Stimulated activated CD8-positive, alpha-beta memory T cell treated with anti-CD3 and anti-CD28 coated beads, Interleukin-2, amount 100 ng/mL, for 48 hours (primary cell): Measurements from ENCODE around the gene OR11A1.

ENCODE experiments used
- DNase-seq, 2 donors: peaks; one replicate each; pipeline ENCODE4 v3.0.0-alpha.2; 2020; ENCODE audit warnings: low read depth in 2 of 2

OR11A1 gene, protein sequence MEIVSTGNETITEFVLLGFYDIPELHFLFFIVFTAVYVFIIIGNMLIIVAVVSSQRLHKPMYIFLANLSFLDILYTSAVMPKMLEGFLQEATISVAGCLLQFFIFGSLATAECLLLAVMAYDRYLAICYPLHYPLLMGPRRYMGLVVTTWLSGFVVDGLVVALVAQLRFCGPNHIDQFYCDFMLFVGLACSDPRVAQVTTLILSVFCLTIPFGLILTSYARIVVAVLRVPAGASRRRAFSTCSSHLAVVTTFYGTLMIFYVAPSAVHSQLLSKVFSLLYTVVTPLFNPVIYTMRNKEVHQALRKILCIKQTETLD

DNA sequence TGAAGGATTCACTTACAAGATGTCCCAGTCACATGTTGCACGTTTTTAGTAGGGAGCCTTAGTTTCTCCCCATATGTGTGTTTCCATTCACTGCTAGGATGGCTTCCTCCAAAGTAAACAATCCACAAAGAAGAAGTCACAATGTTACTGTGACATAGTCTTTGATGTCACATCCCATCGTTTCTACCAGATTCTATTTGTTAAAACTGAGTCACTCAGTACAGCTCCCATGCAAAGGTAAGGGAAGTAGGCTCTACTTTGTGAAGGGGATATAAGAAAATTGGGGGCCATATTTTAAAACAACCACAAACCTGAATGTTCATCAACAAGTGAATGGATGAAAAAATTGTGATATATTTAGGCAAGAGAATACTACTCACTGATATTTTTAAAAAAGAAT, at the start of gene OR11A1, which contains the start of gene OR2H1:
OR11A1 (minus strand) TSS at position 101 of the 400 bp plus-strand sequence. CDS start 29,430 bp downstream, outside the sequence.
OR2H1 (plus strand) TSS at position 185 of the 400 bp plus-strand sequence. CDS start 4,615 bp downstream, outside the sequence.
- no peak for DNase-seq

DNA sequence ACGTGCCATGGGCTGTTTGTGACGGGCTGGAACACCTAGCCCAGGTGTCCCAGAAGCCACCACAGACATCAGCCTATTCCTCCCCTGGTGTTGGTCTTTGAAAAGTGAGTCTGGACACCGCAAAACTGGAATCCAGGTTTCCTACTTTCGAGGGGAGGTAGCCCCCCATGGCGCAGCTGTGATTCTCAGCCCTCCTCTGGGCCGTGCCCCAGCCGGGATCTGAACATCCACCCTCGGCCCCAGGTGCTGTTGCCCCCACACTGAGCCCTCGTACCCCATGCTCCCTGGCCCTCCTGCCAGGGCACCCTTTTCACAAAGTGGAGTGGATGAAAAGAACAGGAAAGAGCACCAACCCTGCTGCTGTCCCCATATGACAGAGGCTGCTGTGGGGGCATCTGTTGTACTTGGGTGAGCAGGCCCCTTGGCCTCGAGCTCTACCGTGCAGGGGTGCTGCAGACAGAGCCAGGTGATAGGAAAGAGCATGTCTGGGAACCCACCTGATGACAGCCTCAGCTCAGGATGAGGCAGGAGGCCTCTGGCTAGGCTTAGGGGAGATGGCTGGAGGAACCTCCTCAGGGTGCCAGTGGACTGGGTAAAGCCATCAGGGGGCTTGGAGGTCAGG, 49.7 kb upstream of the OR11A1 start:
- DNase-seq: no peak

DNA sequence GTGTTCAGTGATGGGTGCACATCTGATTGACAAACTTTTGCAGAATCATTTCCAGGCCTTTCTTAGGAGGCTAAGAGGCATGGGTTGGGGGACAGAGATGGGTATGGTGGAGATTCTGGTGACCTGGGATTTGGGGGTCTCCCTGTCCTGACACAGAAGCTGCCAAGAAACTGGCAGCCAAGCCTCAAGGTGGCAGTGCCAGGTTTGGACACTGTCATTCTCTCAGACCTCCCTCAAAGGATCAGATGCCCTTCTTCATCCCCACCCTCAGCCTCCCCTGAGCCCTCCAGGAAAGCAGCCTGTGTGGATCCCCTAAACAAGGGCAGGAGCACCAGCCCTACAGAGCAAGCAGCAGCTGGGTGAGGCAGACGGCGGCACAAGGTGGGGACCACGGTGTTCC, 48.9 kb upstream of the OR11A1 start:
- DNase-seq: no peak

DNA sequence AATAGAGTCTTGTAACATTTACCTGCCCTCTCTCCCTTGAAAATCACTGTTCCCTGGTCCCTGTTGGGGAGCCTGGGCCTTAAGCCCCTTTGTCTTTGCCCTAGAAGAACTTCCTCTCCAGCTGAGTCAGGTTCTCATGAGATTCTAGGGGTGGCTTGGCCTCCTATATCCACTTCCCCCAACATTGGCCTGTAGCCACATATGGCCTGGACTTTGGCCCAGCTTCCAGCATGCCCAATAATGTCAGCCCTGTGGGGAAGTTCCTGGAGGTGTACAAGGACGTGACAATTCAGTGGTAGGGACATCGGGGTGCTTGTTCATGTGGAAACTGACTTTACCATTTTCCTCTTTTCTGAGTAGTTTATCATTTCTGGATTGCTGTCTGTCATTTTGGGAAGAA, 48.1 kb upstream of the OR11A1 start:
- no peak for DNase-seq

DNA sequence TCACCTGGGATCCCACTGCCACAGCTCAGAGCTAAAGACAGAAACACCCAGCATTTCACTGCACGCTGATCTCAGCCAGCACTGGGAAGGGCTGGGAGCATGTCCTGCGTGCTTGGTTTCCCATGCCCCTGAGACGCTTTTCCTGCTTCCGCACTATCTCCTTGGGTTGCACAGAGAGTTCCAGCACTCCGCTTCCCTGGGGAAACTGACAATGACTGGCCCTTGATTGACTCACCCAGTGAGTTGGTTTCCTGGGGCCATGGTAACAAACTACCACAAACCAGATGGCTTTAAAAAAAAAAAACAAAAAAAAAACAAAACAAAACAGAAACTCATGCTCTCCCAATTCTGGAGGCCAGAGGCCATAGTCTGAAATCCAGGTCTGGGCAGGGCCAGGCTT, 45.7 kb upstream of the OR11A1 start:
- no peak for DNase-seq

DNA sequence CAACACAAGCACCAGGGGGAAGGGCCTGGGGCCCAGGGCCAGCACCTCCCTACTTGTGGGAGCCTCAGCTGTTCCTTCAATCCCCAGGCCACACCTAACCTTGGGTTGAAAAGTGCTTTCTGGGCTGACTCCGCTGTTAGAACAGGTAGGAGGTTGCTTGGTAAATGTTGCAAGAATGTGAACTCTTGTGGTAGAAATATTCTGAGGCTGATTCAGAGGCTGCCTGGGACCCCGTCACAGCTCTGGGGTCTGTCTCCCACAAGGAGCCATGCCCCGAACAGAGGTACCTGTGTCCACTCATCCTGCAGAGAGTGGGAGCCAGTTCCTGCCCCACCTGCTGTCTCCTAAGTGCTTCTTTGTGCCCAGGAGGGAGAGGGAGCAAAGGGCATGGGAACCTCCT, 45.3 kb upstream of the OR11A1 start:
- no peak for DNase-seq

DNA sequence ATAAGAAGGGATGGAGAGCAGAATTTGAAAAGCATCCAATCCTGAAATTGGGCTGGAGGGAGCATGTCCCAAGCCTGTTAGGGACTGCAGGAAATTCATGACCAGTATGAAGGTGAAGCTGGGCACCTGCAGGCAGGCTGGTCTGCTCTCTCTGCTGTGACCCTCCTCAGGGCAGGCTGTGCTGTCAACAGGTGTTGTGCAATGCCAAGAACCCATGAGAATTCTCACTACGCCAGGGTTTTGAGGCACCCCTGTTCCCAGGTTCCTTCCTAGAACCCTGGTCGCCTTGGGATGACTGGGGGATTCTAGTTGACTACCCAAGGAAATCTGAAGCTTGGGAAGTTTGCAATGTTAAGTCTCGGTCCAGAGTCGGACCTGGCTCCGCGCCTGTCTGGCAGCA, 44.2 kb upstream of the OR11A1 start:
- no peak for DNase-seq

DNA sequence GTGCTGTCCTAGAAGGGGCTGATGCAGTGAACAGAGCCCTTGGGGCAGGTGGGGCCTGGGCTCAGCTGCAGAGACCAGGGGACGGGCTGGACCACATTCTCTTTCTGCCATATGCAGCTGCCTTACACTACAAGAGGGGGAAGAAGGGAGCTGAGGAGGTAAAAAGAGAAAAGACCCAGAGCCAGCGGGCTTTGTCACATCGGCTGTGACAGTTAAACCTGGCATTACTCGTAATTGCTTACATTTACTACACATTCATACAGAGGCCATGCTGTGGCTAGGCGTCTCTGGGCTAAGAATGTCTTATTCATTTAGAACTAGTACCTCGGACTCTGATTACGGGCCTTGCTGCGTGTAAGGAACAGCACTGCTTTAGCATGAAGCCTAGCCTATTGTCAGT, 43.7 kb upstream of the OR11A1 start:
- no peak for DNase-seq

DNA sequence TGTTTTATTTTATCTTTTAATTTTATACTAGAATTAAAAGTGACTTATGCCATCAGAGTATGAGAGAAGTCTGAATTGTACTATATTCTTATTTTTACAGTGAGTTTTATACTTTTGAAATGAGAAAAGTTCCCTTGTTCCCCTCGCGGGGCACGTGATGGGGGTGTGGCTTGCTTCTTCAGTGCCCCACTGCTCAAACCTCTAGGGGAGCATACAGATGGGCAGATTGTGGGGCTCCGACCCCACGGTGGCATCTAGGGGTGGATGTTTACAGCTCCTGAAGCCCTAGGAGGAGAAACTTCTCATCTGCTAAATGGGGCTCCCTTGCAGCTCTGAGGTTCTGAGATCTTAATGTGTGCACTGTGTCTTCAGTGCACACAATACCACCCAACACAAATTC, 42.8 kb upstream of the OR11A1 start:
- no peak for DNase-seq

DNA sequence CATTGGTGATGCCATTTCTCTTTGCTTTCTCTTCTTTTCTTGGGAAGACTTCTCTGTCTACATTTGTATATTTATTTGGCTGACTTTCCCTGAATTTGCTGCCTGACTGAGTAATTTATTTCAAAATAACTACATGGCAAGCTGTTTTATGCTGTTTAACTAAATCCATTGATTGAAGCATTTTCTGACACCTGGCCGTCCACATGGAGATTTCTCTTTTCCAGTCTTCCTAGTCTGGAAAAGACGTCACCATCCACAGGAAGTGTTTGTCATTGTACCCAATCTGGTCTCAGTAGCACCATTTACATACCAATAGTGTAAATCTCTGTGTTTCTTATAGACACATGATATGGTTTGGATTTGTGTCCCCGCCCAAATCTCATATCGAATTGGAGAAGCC, 40.1 kb upstream of the OR11A1 start:
- DNase-seq: no peak

DNA sequence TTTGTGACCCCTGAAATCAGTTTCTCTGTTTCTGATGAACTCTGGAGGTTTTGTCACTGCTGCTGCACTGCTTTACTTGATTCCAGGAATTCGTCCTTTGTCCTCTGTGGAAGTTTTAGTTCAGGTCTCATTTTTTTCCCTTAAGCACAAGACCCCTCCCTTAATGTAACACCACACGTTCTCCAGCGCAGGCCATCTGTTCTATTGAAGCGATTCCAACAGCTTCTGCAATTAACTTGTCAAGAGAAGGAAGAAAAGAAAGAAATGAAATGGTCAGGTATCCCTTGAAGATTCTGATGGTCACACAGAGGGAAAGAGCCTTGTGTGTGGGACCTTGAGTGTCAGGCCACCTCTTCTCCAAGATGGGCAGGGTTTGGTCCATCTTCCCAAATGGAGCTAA, 38.7 kb upstream of the OR11A1 start:
- no peak for DNase-seq

DNA sequence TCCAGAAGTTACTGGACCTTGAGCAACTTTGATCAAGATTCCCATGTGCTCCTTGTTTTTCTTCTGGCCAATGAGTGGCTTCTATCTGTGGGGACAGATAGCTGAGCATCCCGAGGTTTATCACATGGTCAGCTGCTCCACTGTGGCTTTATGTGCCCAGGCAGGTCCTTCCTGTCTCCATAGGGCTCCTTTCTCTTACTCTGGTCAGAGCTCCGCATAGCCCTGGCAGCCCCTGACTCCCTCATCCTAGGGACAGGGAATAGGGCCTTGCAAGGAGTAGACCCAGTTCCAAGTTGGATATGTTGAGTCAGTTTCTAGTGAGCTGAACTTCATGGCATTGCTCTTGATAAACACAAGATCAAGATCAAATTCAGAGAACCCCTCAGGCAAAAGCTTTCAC, 37.3 kb upstream of the OR11A1 start:
- no peak for DNase-seq

DNA sequence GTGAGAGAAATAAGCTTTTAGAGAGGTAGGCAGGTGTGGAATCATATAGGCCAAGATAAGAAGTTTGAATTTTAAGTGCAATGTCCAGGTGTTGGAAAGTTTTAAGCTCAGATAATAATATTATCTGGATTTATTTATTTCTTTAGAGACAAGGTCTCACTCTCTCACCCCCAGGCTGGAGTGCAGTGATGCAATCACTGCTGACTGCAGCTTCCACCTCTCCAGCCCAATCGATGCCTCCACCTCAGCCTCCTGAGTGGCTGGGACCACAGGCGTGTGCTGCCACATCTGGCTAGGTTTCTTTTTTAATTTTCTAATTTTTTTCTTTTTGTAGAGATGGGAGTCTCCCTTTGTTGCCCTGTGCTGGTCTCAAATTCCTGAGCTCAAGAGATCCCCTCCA, 36.4 kb upstream of the OR11A1 start:
- DNase-seq: no peak

DNA sequence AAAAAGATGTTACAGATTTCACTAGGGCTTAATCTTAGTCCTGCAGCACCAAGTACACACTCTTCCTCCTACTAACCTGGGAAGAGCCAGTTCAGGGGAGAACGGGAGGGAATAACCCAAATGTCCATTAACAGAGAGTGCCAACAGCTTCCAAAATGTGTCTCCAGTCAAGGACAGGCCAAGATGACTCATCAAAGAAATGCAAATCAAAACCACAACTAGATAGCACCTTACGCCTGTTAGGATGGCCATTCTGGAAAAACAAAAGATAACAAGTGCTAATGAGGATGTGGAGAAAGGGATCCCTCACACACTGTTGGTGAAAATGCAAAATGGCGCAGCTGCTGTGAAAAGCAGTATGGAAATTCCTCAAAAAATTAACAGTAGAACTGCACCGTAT, 34.7 kb upstream of the OR11A1 start:
- no peak for DNase-seq

DNA sequence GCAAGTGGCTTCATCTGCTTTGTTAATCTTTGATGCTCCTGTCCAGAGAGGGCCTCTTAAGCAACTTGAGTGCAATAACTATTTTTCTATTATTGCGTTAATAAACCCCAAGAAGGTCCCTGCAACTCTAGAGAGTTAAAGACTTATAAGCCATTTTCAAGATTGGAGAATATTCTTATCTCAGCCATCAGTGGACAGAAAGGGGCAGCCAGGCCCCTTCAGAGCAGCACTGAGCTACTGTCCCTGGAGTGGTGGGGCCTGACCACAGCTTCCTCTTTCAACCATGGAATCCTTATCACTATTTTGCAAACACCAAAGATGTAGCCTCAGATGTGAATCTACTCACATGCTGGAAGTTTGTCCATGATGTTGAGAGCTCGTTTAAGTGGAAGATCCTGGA, 33.7 kb upstream of the OR11A1 start:
- DNase-seq: no peak

DNA sequence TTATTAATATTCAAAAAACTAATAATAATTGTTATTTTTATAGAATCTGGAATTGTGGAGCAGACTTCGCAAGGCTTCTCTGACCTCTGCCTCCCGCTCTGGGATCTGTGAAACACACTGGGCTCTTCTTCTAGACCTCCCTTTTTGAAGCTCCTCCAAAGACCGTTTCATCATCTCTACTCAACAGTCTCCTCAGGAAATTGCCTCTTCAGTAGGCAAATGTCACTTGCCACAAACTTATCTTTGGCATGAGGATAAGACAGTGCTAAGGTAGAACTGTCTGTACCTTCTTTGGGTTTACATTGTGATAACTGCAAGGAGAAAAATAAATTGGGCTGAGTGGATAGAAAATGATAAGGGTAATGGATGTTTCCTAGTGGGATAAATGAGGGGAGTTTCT, 33.2 kb upstream of the OR11A1 start:
- DNase-seq: no peak

DNA sequence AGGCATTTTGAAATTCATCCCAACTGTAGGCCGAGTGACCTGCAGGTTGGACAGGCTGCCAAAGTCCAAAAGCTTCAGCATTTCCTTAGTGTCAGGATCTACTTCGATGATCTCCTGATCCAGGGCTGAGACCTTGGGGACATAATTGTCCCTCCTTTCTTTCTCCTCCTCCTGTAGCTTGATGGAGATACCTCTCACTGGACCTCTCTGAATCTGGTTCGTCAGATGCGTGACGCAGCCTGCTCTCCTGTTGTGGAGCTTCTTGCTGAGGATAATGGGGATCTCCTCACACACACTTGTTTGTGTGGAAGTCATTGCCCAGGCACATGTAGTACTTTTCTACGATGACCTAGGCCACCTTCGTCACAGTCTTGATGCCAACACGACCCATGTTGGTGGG, 32.4 kb upstream of the OR11A1 start:
- no peak for DNase-seq

DNA sequence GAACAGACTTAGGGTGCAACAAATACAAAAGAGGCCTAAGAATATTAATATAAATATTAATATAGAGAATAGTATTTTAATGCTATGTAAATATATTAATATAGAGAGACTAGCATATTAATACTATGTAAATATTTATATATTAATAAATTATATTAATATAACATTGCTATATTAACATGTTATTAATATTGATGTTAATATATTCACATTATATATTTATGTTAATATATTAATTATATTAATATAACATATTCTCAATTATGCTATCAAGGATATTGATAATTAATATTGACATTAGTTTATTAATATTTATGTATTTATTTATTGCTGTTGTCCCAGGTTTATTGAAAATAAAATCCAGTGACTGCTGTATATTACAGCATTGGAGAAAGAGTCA, 32.0 kb upstream of the OR11A1 start:
- no peak for DNase-seq

DNA sequence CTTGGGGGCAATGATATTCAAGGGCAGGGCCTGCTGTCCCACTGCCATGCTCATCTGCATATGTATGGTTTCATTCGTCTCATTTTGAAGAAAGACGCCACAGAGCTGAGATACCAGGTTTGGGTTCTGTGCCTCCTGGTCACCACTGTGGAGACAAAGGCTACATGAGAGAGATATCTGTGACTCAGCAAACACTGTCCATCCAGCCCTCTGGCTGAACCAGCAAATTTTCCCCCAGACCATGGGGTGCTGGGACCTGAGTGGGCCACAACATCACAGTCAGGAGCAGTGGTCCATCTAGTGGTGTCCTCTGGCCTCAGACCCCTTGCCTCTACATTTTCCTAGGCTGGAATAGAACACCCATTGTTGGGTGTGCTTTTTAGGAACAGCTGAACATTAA, 30.8 kb upstream of the OR11A1 start, which contains the start of gene MAS1L:
MAS1L (minus strand) TSS at position 297 of the 400 bp plus-strand sequence; CDS start at position 243, 54 bp downstream.
- DNase-seq: no peak

DNA sequence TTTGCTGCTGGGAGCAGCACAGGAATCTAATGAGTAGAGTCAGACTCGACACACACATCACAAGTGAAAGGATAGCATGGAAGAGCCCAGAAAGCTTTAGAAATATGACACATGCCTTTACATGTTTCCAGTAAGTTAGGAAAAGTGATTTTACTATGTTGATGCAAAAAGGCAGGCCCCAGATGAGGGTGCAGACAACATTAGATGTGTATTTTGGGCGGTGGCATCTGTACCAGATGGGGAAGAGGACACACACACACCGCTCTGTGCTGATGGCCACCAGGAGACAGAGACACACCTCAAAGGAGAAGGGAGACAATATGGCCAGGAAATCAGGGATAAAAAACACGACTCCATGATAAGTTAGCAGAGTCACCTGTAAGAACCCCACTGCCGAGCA, 30.3 kb upstream of the OR11A1 start:
- DNase-seq: no peak

DNA sequence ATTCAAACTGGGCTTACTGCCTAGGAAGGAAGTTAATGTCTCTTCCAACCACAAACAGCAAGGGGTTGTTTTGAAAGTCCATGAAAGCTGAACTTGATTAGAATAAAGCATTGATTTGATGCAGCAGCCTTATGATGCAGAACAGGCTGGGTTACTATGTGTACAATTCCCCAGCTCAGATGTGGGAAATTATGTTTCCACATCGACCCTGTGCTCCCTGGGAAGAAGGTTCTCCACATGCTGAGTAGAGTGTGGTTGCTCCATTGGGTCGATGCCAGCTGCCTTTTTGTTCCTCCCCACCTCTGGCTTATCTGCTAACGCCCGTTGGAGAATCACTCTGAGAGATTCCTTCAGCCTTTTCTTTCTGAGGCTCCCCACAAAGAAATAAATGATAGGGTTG, 29.7 kb upstream of the OR11A1 start:
- no peak for DNase-seq

DNA sequence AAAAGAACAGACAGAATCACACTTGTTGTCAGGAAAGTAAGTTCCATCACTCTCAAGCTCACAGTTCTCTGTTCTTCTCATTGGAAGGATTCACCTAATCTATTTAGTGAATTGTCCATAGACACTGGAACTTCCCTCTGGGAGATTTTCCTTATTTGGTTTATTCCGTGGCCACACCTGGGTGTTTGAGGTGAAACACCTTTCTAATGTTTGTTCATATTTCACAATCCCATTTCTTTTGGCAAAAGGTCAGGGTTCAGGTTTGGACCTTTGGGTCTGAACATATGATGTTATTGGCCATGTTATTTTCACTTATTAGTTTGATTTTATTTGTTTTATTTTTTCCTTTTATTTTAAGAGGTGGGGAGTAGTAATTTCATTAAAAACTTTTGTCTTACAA, 26.9 kb upstream of the OR11A1 start:
- no peak for DNase-seq

DNA sequence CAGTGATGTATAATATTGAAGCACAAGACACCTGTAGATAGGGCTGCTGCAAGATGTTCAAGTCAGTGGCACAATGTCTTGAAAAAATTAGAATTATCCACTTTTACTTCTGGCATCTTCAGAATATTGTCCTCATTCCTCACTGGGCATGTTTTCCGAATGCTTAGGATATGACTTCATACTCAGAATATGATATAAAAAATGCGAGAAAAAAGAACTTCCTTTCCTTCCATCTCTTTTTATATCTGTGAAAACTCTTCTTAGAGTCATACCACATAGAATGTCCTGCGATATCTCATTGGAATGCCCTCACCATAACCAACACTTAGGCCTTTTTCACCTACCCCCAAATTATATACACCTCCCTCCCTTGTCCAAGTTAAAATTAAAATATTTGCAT, 26.3 kb upstream of the OR11A1 start:
- no peak for DNase-seq

DNA sequence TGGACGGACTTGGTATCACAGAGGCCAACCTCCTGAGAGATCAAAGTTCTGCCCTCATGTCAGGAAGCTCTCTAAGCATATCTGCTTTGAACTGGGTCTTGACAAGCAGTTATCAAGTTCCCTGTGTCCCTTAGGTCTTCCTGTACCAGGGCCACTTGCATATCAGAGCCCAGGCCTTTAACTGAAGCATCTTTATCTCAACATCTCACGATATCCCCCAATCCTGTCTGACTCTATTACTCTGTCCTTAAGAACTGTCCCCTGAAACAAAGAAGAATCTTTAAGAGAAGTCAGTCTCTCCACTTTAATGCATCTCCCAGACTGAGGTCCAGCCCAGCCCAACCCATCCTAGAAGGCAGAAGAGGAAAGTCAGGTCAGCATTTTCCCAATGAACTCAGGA, 22.7 kb upstream of the OR11A1 start:
- DNase-seq: no peak
